Measurements from ENCODE around the gene COL12A1.
A peak's percentile ranks its signal among the peaks of the same experiment; 100 is the strongest.
"Not testable (repeated sequence)": the region's sequence is repeated elsewhere in the genome, so short reads cannot be mapped to it uniquely, and the experiment has no call there.

COL12A1 gene

GRCh38 chr6:75211920-75212590, 6.2 kb upstream of the COL12A1 start:
- no peak for DNase-seq

DNA sequence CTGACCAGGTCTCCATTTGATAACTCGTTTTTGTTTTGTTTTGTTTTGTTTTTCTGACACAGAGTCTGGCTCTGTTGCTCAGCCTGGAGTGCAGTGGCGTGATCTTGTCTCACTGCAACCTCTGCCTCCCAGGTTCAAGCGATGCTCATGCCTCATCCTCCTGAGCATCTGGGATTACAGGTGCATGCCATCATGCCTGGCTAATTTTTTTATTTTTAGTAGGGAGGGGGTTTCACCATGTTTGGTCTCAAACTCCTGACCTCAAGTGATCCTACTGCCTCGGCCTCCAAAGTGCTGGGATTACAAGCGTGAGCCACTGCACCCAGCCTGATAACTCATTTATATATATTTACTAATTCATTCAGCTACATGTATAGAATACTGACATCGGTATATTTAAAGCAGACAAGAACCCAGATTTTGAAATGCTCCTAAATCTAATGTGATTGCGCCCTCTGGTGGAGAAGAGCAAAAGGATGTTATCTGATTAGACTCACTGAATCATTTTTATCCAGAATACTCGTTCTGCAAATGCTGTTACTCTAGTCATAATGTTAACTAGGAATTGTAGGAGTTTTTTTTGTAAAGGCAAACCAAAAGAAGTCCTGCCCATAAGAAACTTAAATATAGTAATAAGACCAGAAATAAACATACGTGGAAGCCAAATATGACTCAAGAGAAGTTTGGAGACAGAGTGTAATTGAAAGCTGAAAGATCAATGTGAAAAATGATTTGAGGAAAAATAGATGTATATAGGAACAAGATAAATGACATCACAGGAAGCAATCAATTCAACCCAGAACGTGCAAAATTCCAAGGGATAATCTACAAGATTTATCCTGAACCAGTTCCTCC, 5.3 kb upstream of the COL12A1 start:
- peak; percentile 90 for DNase-seq

DNA sequence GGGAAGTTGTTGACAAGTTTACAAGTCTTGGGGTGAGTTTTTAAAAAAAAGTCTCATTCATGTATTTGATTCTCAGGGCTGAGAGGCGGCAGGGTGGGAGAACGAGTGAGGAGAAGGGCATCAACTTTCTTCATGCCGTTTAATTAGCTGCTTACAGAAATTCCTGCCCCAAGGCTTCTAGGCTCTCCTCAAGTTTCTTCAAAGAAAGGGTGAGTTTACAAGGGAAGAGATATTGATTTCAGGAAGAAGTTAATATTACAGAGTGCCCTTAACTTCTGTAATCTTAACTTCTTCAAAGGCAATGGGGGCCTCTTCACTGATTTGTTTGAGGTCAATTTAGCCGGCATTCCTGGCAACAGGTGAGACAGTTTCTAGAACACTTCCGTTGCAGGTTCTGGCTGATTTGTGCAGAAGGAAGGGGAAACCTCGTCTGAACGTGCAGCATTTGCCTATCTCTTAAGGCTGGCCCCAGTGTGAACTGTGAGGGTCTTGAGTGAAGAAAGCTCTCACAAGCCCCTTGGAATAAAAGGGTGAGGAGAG, 3.4 kb upstream of the COL12A1 start:
- no peak for DNase-seq

DNA sequence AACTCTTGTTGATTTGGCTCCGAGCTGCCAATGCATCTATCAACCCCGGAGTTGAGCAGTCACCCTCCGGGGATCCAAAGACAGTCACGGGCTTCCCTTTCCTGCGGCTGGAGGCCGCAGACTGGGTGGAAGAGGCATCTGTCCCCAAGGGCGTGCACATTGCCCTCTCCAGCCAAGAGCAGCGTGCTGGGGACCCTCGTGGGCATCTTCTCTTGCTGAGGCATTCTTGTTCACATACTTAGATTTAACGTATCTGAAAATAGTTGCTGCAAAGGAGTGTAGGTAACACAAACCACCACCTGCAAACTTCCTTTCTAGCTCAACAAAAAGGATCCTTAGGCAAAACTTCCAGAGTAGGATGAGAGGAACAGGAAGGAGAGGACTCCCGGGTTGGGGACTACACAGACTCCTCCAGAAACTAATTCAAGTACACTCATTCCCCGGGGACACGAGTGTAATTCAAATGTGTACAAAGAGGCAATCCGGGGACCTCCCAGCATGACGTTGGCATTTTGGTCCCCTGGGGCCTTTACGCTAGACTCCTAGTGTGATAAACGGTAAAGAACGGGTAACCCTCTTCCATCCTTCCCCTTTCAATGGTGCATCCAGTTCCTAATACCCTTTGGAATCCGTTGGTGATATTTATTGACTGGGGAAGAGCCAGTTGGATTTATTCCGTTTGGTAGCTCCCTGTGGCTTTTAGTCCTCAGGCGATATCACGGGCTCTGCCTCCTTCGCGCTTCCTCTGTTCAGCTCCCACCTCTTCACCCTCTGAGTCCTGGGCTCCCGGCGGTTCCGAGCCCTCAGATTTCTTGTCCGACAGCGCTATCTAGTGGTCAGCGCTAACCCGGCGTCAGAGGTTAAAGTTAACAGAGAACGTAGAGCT, 2.7 kb upstream of the COL12A1 start:
- DNase-seq, result peak; percentile 95

- DNase-seq, result peak; percentile 82
These were observed 906 bp upstream of the COL12A1 start for GRCh38 chr6:75206576-75207342.

DNA sequence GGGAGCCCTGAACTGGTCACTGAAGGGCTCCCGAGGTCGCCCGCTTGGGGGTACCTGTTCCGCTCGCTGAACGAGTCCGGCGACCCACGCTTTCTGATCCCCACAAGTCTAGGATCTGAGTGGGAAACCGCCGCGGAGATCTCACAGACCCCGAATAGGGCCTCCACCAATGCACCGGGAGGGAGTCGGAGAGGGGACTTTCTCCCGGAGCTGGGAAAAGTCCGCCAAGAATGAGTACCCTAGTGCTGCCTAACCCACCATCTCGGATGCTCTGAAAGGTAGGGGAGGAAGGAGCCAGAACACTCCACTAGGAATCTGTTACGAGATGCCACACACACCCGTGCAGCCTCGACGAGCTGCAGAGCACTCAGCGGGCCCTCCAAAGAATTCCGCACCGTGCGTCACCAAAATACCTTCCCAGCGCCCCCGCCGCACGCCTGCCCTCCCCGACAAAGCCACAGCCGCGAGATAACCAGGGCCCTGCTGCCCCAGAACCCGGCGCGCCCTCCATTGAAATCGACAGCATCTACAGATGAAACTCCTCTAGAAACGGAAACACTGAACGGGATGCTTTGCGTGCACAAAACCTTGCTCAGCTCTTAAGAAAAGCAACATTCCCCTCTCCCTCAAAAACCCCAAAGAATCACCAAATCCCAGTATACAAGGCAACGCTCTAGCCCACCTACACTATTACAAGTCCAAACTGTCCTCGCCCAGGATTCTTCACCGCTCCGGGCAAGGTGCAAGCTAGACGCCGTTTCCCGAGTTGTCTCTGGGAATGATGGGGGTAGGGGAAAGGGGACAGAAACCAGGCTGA, 686 bp downstream of the COL12A1 start:
- DNase-seq, result peak; percentile 80

DNA sequence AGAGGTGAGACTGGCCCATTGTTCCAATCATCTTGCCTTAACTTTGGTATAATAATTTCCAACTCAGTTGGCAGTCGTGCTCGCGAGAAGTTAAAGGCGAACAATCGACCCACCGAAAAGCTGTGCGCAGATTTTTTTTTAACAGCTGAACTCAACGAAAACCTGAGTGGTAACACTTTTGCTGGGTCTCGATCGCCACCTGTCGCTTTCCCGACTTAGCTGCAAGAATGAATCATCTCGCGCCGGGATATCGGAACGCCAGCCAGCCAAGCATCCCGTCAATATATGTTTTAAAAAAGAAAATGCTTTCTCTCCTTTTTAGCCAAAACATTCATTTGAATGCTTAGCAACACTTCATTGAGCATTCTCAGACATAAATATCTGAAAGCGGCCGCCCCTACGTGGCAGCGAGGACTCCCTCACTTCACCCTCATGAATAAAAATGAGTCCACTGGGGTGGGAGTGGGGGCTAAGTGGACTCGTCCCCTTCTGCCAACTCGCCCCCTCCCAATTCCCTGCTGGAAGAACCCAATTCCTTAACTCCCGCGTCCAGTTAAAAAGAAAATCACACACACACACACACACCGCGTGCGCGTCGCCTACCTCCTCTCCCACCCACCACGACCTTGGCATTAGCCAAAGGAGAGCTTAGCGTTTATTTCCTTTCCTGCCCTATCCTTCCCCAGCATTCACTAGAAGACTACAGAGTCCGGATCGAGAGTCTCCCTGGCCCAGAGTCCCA, 1.5 kb downstream of the COL12A1 start:
- peak; percentile 93 for DNase-seq

DNA sequence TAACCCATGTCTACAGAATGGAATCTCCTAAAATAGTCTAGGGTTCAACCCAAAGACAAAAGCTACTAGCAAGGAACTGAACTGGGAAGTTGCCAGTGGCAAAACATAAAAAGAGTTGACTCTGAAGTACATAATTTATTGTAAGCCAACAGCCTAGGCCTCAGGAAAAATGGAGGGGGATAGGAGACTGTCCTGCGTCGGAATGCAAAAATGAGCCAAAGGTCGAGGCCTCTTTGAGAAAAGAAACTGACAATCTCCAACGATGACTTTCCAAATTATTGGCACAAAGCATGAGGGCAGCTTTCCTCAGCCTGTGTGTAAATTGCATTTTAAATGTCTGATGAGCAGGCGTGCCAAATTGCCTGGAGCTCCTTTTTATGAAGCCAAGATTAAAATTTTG, 2.1 kb downstream of the COL12A1 start:
- DNase-seq, result no peak

GRCh38 chr6:75202676-75203131, 3.1 kb downstream of the COL12A1 start:
- DNase-seq, result no peak

DNA sequence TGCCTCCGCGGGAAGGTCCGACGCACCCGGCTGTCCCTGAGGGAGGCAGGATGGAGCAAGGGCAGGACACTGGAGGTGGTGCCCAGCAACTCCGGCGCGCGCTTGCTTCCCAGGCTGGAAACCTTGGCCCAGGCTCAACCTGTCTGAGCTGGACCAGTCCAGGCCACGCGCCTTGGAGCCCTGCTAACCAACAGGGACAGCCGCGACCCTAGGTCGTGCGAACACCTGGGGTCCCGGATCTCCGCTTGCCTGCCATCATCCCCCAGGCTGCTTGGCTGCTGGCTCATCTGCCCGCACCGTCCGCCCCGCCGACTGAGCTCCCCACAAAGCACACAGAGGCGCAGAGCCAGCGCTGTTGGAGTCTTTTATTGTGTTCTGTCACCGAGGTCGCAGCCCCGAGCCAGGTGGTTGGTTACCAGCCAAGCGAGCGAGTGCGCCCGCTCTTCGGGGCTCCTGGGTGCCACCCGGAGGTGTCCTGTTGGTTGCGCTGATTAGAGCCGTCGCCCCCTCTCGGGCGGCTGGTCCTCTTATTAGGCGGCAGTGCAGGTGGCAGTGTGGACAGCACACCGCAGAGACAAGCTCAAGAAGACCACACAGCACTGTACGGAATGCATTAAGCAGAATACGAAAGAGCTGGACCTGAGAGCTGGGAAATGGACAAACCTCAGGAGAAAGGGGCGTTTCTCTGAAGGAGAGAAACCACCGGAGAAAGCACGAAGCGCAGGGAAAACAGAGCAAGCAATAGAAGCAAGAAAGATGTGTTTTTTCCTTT, 3.8 kb downstream of the COL12A1 start:
- peak; percentile 81 for DNase-seq

DNA sequence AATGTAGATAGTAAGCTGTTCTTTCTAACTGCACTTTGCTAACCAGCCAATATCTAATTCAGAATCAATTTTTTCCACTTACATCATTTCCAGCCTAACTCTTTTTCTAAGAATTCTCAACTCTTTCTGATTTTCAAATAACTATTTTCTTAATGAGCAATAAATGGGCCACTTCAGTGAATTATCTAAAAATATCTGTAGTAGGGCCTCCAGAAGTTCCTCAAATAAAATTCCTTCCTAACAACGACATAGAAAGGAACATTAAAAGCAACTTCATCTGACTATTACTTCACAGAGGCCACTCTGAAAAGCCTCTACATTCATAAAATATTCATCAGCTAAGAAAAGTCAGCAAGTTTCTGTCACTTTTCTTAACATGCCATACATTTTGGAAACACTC, 4.8 kb downstream of the COL12A1 start:
- DNase-seq, result no peak

- no peak for DNase-seq
These were observed 6.0 kb downstream of the COL12A1 start for GRCh38 chr6:75199889-75200288.

DNA sequence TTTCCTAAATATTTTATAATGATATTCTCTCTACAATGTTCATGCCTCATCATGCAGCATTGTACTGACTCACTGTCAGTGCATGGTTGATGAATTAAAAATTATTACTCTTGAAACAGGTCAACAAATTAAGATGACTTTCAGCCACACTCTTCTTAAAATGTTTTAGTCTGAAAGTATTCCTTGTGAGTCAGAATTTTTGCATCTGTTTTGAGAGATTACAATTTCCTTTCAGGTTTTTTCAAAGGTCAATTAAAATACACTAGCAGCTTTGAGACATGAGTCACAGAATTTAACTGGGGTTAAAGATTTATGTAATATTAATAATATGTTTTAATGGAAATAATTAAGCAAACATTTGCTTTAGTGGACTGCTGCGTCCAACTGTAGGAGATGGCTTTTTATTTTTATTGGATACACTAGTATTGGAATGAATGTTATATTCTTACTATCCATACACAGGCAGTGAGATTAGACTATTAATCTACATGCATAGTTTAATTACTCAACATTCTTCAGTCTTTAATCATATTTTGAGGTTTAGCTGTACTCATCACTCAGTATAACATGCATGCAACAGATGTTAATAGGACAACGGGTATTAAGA, 9.7 kb downstream of the COL12A1 start:
- DNase-seq, result no peak

DNA sequence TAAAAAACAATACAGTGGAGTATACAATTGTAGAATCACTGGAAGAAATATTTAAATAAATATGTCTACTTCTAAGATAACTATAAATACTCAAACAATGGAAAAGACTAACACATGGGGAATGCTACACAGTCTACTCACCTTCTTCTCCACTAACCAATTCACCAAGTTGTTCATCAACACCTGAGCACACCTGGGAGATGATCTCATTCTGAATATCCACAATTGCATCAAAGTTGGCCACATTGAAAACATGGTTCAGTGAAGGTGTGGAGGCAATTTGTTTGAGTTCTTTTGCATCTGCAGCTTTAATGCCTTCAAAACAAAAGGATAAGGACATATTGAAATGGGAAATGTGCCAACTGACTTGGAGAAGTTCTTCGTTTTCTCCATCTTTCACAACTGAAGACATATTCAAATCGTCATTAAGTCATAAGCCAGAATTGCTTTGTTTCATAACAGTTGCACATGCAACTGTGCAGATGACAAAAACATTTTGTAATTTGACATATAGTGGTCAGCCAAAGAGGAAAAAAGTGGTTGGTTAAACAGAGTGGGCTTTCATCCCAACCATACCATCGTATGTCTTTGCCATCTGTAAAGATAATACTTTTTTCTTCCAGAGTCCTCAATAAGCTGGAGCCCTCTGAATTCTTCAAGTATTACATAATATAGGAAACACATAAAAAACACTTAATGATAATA, 17.5 kb downstream of the COL12A1 start:
- DNase-seq, result no peak

GRCh38 chr6:75186581-75186980, 19.3 kb downstream of the COL12A1 start:
- DNase-seq, result not testable (repeated sequence)

GRCh38 chr6:75183099-75183541, 22.7 kb downstream of the COL12A1 start:
- no peak for DNase-seq

DNA sequence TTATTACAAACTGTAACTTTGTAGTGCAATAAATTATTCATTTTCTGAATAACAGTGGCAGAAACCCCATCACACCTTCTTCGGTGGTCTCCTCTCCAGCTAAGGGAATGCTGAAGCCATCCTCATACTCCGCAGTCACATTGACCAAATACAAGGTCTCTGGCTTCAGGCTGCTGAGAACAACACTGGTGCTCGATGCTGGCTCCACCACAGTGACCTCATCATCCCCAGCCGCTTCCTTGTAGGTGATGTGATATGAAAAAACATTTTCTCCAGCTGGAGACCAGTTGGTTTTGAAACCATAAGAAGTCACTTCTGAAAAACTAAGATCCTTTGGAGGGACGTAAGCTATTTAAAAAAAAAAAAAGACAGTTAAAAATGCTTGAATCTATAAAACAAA, 25.0 kb downstream of the COL12A1 start:
- no peak for DNase-seq

DNA sequence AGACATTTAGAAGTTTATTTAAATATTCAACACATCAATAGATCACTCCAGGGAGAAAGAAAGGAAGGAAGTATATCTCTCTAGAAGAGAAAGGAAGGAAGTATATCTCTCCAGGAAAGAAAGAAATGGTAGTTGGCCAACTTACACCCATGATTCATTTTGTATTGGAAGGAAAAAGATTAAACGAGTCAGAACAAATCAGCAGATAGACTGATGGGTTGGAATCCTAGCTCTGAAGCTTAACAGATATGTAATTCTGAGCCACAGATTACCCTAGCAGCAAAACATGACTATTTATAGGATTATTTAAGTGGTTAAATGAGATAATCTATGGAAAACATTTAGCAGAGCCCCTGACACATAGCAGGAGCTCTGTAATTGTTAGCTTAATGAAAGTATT, 27.1 kb downstream of the COL12A1 start:
- DNase-seq, result no peak

Measured in DMS53 (cell line).